CD14-positive monocyte (primary cell): ENCODE data around the gene TTC39B. TPM values are rescaled to one million over a fixed set of nuclear protein-coding genes. Genes with fewer than 3 reads are reported as not detected.

ENCODE experiments used
- DNase-seq, 3 donors: peaks; one replicate each; pipeline ENCODE4 v3.0.0-alpha.2; 2011 to 2022
- H2AFZ ChIP-seq: 2 replicates; pipeline ENCODE4 v1.6.0; 2012; ENCODE audit warnings: mild to moderate bottlenecking, low read depth, low read length, inconsistent platforms; ENCODE audit not compliant: insufficient read depth, poor library complexity, severe bottlenecking
- H3K27ac ChIP-seq, 2 donors: 1 replicate in 1 of 2; 2 replicates in 1 of 2; pipeline ENCODE4 v1.5.1; 2012 to 2013; ENCODE audit warnings: low read length in 2 of 2, control low read depth in 1 of 2, inconsistent platforms in 1 of 2, low read depth in 1 of 2, mild to moderate bottlenecking in 1 of 2
- H3K27me3 ChIP-seq, 2 donors: one replicate each; pipeline versions ENCODE4 v1.6.0 to v1.6.1; 2011 to 2013; ENCODE audit warnings: low read length in 2 of 2; ENCODE audit not compliant: control insufficient read depth in 2 of 2, insufficient read depth in 2 of 2
- H3K36me3 ChIP-seq, 2 donors: replicated peaks in 1 of 2; 1 replicate in 1 of 2; 2 replicates in 1 of 2; pipeline versions ENCODE4 v1.5.1 to v1.6.1; 2012 to 2013; ENCODE audit warnings: low read length in 2 of 2, control low read depth in 1 of 2, inconsistent platforms in 1 of 2, mild to moderate bottlenecking in 1 of 2; ENCODE audit not compliant: insufficient read depth in 2 of 2, control insufficient read depth in 1 of 2
- H3K4me1 ChIP-seq, 2 donors: 1 replicate in 1 of 2; 2 replicates in 1 of 2; pipeline versions ENCODE4 v1.5.1 to v1.6.1; 2012 to 2013; ENCODE audit warnings: low read length in 2 of 2, control low read depth in 1 of 2, inconsistent platforms in 1 of 2, mild to moderate bottlenecking in 1 of 2, moderate library complexity in 1 of 2; ENCODE audit not compliant: insufficient read depth in 2 of 2, control insufficient read depth in 1 of 2
- H3K4me2 ChIP-seq: replicated peaks from 2 replicates; pipeline ENCODE3; 2012; ENCODE audit warnings: low read length, moderate library complexity, mild to moderate bottlenecking; ENCODE audit not compliant: poor library complexity, severe bottlenecking; ENCODE audit errors: extremely low read depth
- H3K4me3 ChIP-seq, 3 experiments: fragments of 200-600 bp in 1 of 3; sonication (generic) in 1 of 3; replicated peaks in 1 of 3; 1 replicate in 2 of 3; 2 replicates in 1 of 3; pipeline ENCODE4 v1.5.1; 2011 to 2013; ENCODE audit warnings: low read length in 3 of 3, mild to moderate bottlenecking in 3 of 3, control low read depth in 2 of 3, low read depth in 2 of 3, inconsistent platforms in 1 of 3, moderate library complexity in 1 of 3
- H3K79me2 ChIP-seq: 2 replicates; pipeline ENCODE4 v1.6.0; 2012; ENCODE audit warnings: mild to moderate bottlenecking, control low read depth, inconsistent platforms, low read length, moderate library complexity; ENCODE audit not compliant: insufficient read depth
- H3K9ac ChIP-seq: 2 replicates; pipeline ENCODE4 v1.6.0; 2017; ENCODE audit warnings: low read length, mild to moderate bottlenecking; ENCODE audit not compliant: insufficient read depth, poor library complexity, severe bottlenecking
- H3K9me3 ChIP-seq, 2 donors: replicated peaks in 1 of 2; 1 replicate in 1 of 2; 2 replicates in 1 of 2; pipeline versions ENCODE4 v1.5.1 to v1.6.1; 2012 to 2013; ENCODE audit warnings: low read length in 2 of 2, control low read depth in 1 of 2; ENCODE audit not compliant: control insufficient read depth in 1 of 2, insufficient read depth in 1 of 2
- H4K20me1 ChIP-seq: 2 replicates; pipeline ENCODE4 v1.6.0; 2012; ENCODE audit warnings: mild to moderate bottlenecking, low read length, control low read depth, moderate library complexity; ENCODE audit not compliant: insufficient read depth
- H3K27ac Mint-ChIP-seq, 7 donors: one replicate each; pipeline ENCODE4 v1.8.0; 2020; ENCODE audit warnings: mild to moderate bottlenecking in 7 of 7, mixed read lengths in 7 of 7, moderate library complexity in 6 of 7, inconsistent platforms in 2 of 7
- H3K27me3 Mint-ChIP-seq, 3 donors: one replicate each; pipeline ENCODE4 v1.8.0; 2021 to 2022; ENCODE audit warnings: low read depth in 3 of 3, mild to moderate bottlenecking in 3 of 3, mixed read lengths in 3 of 3, moderate library complexity in 3 of 3, inconsistent platforms in 1 of 3
- H3K36me3 Mint-ChIP-seq, 2 donors: one replicate each; pipeline ENCODE4 v1.8.0; 2020; ENCODE audit warnings: mixed read lengths in 2 of 2, inconsistent platforms in 1 of 2, mild to moderate bottlenecking in 1 of 2
- H3K4me1 Mint-ChIP-seq: one replicate; pipeline ENCODE4 v1.8.0; 2020; ENCODE audit warnings: mild to moderate bottlenecking, mixed read lengths
- H3K4me3 Mint-ChIP-seq, 2 donors: one replicate each; pipeline ENCODE4 v1.8.0; 2020; ENCODE audit warnings: mild to moderate bottlenecking in 2 of 2, mixed read lengths in 2 of 2, moderate library complexity in 1 of 2
- H3K9me3 Mint-ChIP-seq, 7 donors: one replicate each; pipeline ENCODE4 v1.8.0; 2020 to 2022; ENCODE audit warnings: mixed read lengths in 7 of 7, mild to moderate bottlenecking in 6 of 7, moderate library complexity in 6 of 7, inconsistent platforms in 2 of 7
- CTCF ChIP-seq: fragments of 200-600 bp; IDR thresholded peaks from one replicate; pipeline ENCODE4 v1.8.0; 2022; ENCODE audit warnings: antibody characterized with exemption, mild to moderate bottlenecking
- WGBS: methylation state at CpG from one replicate; pipeline ENCODE4 v1.1.5; 2013; ENCODE audit warnings: missing lambda C conversion rate; ENCODE audit not compliant: insufficient coverage; 5-methylcytosine and 5-hydroxymethylcytosine counted together
- intact Hi-C, 2 donors: fragments of 100-400 bp; cut with micrococcal nuclease; formaldehyde crosslinking; loops; one replicate each; pipeline versions ENCODE4 v1.15.0 to v1.15.1; 2023
- polyA plus RNA-seq, 3 donors: library from polyadenylated mRNA; depleted of rRNA in 1 of 3; unstranded in 2 of 3; stranded (reverse) in 1 of 3; fragments of 300-500 nt in 2 of 3; fragments of >200 nt in 1 of 3; fragmentation: Illumina TruSeq in 2 of 3; gene quantifications; 1 replicate in 2 of 3; 2 replicates in 1 of 3; pipeline ENCODE4 v1.2.3, GENCODE V29; 2012 to 2021

The TTC39B gene
- polyA plus RNA-seq, 3 donors: 0.87 to 5.3 (median 3.1) TPM

GRCh38 chr9:15227491-15227890, 79.5 kb downstream of the TTC39B start:
- Mint-ChIP-seq H3K9me3 (peaks cover 2 to 9% (median 6%) of the 10 kb centered on the region in 7 donors), H3K4me1 (no peaks in the 10 kb centered on the region)
- TF ChIP-seq CTCF: no peak

GRCh38 chr9:15225564-15226126, 81.4 kb downstream of the TTC39B start:
- Mint-ChIP-seq H3K27ac (peak overlapping the region in 1 of 7 donors; percentile 23), H3K27me3 (peaks cover 0 to 4% (median 0%) of the 10 kb centered on the region in 3 donors), H3K4me1 (peaks cover 1% of the 10 kb centered on the region), H3K36me3 (peaks cover 3 to 5% of the 10 kb centered on the region in 2 donors), H3K4me3 (no peak overlapping the region), H3K9me3 (peaks cover 0 to 2% (median 0%) of the 10 kb centered on the region in 7 donors)
- intact Hi-C loops: no loop called here
- Histone ChIP-seq H3K4me3 (no peak overlapping the region), H3K27me3 (no peaks in the 10 kb centered on the region), H3K9me3 (no peaks in the 10 kb centered on the region), H2AFZ (no peak overlapping the region), H3K36me3 (no peaks in the 10 kb centered on the region), H3K9ac (no peak overlapping the region), H3K4me2 (no peak overlapping the region), H3K27ac (no peak overlapping the region), H4K20me1 (no peaks in the 10 kb centered on the region), H3K4me1 (no peaks in the 10 kb centered on the region), H3K79me2 (no peaks in the 10 kb centered on the region)
- DNase-seq: no peak
- TF ChIP-seq CTCF: no peak
- WGBS: no CpG with 5 or more reads among the region's 7 CpGs

More at GRCh38 chr9:15227491-15227890, 79.5 kb downstream of the TTC39B start:
- Histone ChIP-seq H3K27me3 (no peaks in the 10 kb centered on the region), H3K9me3 (peaks cover 0 to 6% of the 10 kb centered on the region in 2 donors), H3K4me2 (no peak overlapping the region), H3K9ac (no peak overlapping the region), H3K36me3 (no peaks in the 10 kb centered on the region), H3K4me3 (no peak overlapping the region), H2AFZ (no peak overlapping the region), H3K79me2 (no peaks in the 10 kb centered on the region), H4K20me1 (no peaks in the 10 kb centered on the region), H3K27ac (no peak overlapping the region), H3K4me1 (no peaks in the 10 kb centered on the region)
- DNase-seq: no peak
- peaks cover 0 to 4% (median under 1%) of the 10 kb centered on the region in 3 donors for H3K27me3 Mint-ChIP-seq
- 85% methylated on average over 2 of the region's 4 CpGs for WGBS
- no peak overlapping the region for H3K27ac Mint-ChIP-seq
- intact Hi-C loops: no loop called here
- no peak overlapping the region for H3K4me3 Mint-ChIP-seq
- peaks cover under 1 to 3% of the 10 kb centered on the region in 2 donors for H3K36me3 Mint-ChIP-seq
